Measurements from ENCODE around the gene TPGS2. TPM values are rescaled to one million over a fixed set of nuclear protein-coding genes. Genes with fewer than 3 reads are reported as not detected.
"Not testable (repeated sequence)": the region's sequence is repeated elsewhere in the genome, so short reads cannot be mapped to it uniquely, and the experiment has no call there.

Gene TPGS2
- total RNA-seq, 1 experiment from 2014 or later, result 93.3 TPM

DNA sequence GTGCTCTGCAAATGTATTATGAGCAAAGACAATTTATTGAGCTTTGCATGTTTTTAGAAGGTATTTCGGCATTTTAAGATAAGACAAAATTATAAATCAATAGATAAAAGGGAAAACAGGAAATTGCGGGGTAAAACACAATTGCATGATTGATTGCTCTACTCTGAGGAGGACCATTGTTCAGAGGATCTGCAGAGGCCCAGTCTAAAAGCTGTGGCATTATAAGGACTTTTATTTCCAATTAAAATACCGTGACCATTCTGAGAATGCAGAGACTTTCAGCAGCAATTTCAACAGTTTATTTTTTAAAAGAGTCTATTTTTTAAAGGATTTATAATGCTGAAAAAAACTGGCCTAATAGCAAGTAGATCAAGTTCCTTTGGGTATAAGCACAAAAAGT is 62.0 kb downstream of the TPGS2 start:
- ChIA-PET CTCF (no interaction called here), RAD21 (ENCODE audit: low non-redundant PET in 1 of 2, low total read pairs in 2 of 2, uncharacterized antibody in 2 of 2, unreplicated experiment in 2 of 2) (no interaction called here), POLR2A (no interaction called here)
- no peak overlapping the region for H3K4me2 ChIP-seq (ENCODE audit: low read length)
- H2AFZ ChIP-seq (ENCODE audit: low read depth, low read length, poor library complexity, severe bottlenecking), result no peak overlapping the region
- no peaks in the 10 kb centered on the region for H3K4me1 ChIP-seq (ENCODE audit: control insufficient read depth in 1 of 2, insufficient read depth in 2 of 2, low read length in 2 of 2)
- no peaks in the 10 kb centered on the region for H3K9me2 ChIP-seq (ENCODE audit: insufficient read depth)
- H3K9ac ChIP-seq (ENCODE audit: low read length), result no peak overlapping the region
- H3K36me3 ChIP-seq (ENCODE audit: control insufficient read depth in 1 of 2, insufficient read depth in 2 of 2, low read length in 2 of 2), result no peaks in the 10 kb centered on the region
- no peak for DNase-seq (ENCODE audit: low read depth, low spot score)
- intact Hi-C loops (cut with micrococcal nuclease), result no loop called here
- ATAC-seq, result no peak
- H3K79me2 ChIP-seq (ENCODE audit: insufficient read depth, low read length), result no peaks in the 10 kb centered on the region
- H3K9me3 ChIP-seq (ENCODE audit: control insufficient read depth in 1 of 2, insufficient read depth in 1 of 2, low read depth in 1 of 2, low read length in 2 of 2), result no peaks in the 10 kb centered on the region
- H4K20me1 ChIP-seq (ENCODE audit: insufficient read depth), result no peaks in the 10 kb centered on the region
- TF ChIP-seq, protein P1, sequence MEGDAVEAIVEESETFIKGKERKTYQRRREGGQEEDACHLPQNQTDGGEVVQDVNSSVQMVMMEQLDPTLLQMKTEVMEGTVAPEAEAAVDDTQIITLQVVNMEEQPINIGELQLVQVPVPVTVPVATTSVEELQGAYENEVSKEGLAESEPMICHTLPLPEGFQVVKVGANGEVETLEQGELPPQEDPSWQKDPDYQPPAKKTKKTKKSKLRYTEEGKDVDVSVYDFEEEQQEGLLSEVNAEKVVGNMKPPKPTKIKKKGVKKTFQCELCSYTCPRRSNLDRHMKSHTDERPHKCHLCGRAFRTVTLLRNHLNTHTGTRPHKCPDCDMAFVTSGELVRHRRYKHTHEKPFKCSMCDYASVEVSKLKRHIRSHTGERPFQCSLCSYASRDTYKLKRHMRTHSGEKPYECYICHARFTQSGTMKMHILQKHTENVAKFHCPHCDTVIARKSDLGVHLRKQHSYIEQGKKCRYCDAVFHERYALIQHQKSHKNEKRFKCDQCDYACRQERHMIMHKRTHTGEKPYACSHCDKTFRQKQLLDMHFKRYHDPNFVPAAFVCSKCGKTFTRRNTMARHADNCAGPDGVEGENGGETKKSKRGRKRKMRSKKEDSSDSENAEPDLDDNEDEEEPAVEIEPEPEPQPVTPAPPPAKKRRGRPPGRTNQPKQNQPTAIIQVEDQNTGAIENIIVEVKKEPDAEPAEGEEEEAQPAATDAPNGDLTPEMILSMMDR (IDR thresholded peaks at IDR 0.05 in 2 of 3, conservative IDR thresholded peaks at IDR 0.05 in 1 of 3; ENCODE audit: borderline replicate concordance in 1 of 3, insufficient read depth in 1 of 3, low read depth in 2 of 3, low read length in 2 of 3), result no peak
- TF ChIP-seq POLR2A (IDR thresholded peaks at IDR 0.05; ENCODE audit: borderline replicate concordance, extremely low read depth, insufficient read depth, insufficient read length), result no peak
- no peak for TF ChIP-seq SRF (IDR thresholded peaks at IDR 0.05; ENCODE audit: low read depth)
- no peak for TF ChIP-seq CBX3 (IDR thresholded peaks at IDR 0.05; ENCODE audit: low read depth)
- TF ChIP-seq, protein P2, sequence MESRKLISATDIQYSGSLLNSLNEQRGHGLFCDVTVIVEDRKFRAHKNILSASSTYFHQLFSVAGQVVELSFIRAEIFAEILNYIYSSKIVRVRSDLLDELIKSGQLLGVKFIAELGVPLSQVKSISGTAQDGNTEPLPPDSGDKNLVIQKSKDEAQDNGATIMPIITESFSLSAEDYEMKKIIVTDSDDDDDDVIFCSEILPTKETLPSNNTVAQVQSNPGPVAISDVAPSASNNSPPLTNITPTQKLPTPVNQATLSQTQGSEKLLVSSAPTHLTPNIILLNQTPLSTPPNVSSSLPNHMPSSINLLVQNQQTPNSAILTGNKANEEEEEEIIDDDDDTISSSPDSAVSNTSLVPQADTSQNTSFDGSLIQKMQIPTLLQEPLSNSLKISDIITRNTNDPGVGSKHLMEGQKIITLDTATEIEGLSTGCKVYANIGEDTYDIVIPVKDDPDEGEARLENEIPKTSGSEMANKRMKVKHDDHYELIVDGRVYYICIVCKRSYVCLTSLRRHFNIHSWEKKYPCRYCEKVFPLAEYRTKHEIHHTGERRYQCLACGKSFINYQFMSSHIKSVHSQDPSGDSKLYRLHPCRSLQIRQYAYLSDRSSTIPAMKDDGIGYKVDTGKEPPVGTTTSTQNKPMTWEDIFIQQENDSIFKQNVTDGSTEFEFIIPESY (IDR thresholded peaks at IDR 0.05; ENCODE audit: extremely low read depth, insufficient replicate concordance, low read length), result no peak
- TF ChIP-seq EZH2 (IDR thresholded peaks at IDR 0.05), result no peak
- TF ChIP-seq ZNF274 (IDR thresholded peaks at IDR 0.05; ENCODE audit: low read depth, low read length), result no peak
- H3K27me3 ChIP-seq (ENCODE audit: insufficient read depth, low read length), result no peaks in the 10 kb centered on the region
- no peak overlapping the region for H3K27ac ChIP-seq (ENCODE audit: low read depth, low read length)
- H3K4me3 ChIP-seq (replicated peaks in 1 of 2; ENCODE audit: low read depth in 1 of 2, low read length in 2 of 2), result no peak overlapping the region
- BruUV-seq (replicated peaks), result no TSS peak

DNA sequence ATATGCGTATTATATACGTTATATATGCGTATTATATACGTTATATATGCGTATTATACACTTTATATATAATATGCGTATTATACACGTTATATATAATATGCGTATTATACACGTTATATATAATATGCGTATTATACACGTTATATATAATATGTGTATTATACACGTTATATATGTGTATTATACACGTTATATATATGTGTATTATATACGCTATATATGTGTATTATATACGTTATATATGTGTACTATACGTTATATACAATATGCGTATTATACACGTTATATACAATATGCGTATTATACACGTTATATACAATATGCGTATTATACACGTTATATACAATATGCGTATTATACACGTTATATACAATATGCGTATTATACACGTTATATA is 65.8 kb downstream of the TPGS2 start:
- BruUV-seq (replicated peaks); ATAC-seq; CTCF ChIA-PET: not testable (repeated sequence)

More for the DNA sequence above, 65.8 kb downstream of the TPGS2 start:
- H3K9me2 ChIP-seq (ENCODE audit: insufficient read depth); H3K4me3 ChIP-seq (replicated peaks in 1 of 2; ENCODE audit: low read depth in 1 of 2, low read length in 2 of 2); H3K9me3 ChIP-seq (ENCODE audit: control insufficient read depth in 1 of 2, insufficient read depth in 1 of 2, low read depth in 1 of 2, low read length in 2 of 2); H3K4me2 ChIP-seq (ENCODE audit: low read length); H4K20me1 ChIP-seq (ENCODE audit: insufficient read depth); H3K27ac ChIP-seq (ENCODE audit: low read depth, low read length); H2AFZ ChIP-seq (ENCODE audit: low read depth, low read length, poor library complexity, severe bottlenecking); intact Hi-C loops (cut with micrococcal nuclease); H3K9ac ChIP-seq (ENCODE audit: low read length); H3K36me3 ChIP-seq (ENCODE audit: control insufficient read depth in 1 of 2, insufficient read depth in 2 of 2, low read length in 2 of 2); H3K79me2 ChIP-seq (ENCODE audit: insufficient read depth, low read length); DNase-seq (ENCODE audit: low read depth, low spot score); H3K4me1 ChIP-seq (ENCODE audit: control insufficient read depth in 1 of 2, insufficient read depth in 2 of 2, low read length in 2 of 2); POLR2A ChIA-PET; H3K27me3 ChIP-seq (ENCODE audit: insufficient read depth, low read length); RAD21 ChIA-PET (ENCODE audit: low non-redundant PET in 1 of 2, low total read pairs in 2 of 2, uncharacterized antibody in 2 of 2, unreplicated experiment in 2 of 2): not testable (repeated sequence)

Measured in HCT116 (cell line).